Hepatocyte (in vitro differentiated cells): ENCODE data around the gene LATS1. TPM values are rescaled to one million over a fixed set of nuclear protein-coding genes. Genes with fewer than 3 reads are reported as not detected.

Experiments used
- DNase-seq: peaks from one replicate; pipeline ENCODE4 v3.0.0-alpha.2; 2016; ENCODE audit warnings: low spot score
- H2AFZ ChIP-seq: fragments of 200-600 bp; sonication (generic); 2 replicates; pipeline ENCODE4 v1.6.0; 2016; ENCODE audit warnings: antibody characterized with exemption, mild to moderate bottlenecking
- H3K27ac ChIP-seq: fragments of 200-600 bp; sonication (generic); 2 replicates; pipeline ENCODE4 v1.5.1; 2016; ENCODE audit warnings: mild to moderate bottlenecking
- H3K27me3 ChIP-seq: fragments of 200-600 bp; sonication (generic); 2 replicates; pipeline ENCODE4 v1.6.1; 2016
- H3K36me3 ChIP-seq: fragments of 200-600 bp; sonication (generic); replicated peaks from 2 replicates; pipeline ENCODE4 v1.5.1; 2016; ENCODE audit warnings: low read depth; ENCODE audit not compliant: insufficient read depth
- H3K4me1 ChIP-seq: fragments of 200-600 bp; sonication (generic); 2 replicates; pipeline ENCODE4 v1.5.1; 2016; ENCODE audit warnings: mild to moderate bottlenecking, moderate library complexity; ENCODE audit not compliant: insufficient read depth
- H3K4me2 ChIP-seq: fragments of 200-600 bp; sonication (generic); 2 replicates; pipeline ENCODE4 v1.6.0; 2016
- H3K4me3 ChIP-seq: fragments of 200-600 bp; sonication (generic); 2 replicates; pipeline ENCODE4 v1.5.1; 2016; ENCODE audit warnings: mild to moderate bottlenecking
- H3K79me2 ChIP-seq: fragments of 200-600 bp; sonication (generic); 2 replicates; pipeline ENCODE4 v1.6.0; 2017; ENCODE audit warnings: mild to moderate bottlenecking
- H3K9me2 ChIP-seq: fragments of 200-600 bp; sonication (generic); replicated peaks from 2 replicates; pipeline ENCODE4 v1.6.0; 2017; ENCODE audit warnings: mild to moderate bottlenecking; ENCODE audit not compliant: insufficient read depth
- H3K9me3 ChIP-seq: fragments of 200-600 bp; sonication (generic); 2 replicates; pipeline ENCODE4 v1.5.1; 2016; ENCODE audit warnings: low read depth, mild to moderate bottlenecking
- H4K20me1 ChIP-seq: fragments of 200-600 bp; sonication (generic); 2 replicates; pipeline ENCODE4 v1.6.0; 2016; ENCODE audit warnings: mild to moderate bottlenecking; ENCODE audit not compliant: insufficient read depth, poor library complexity, severe bottlenecking
- EZH2 ChIP-seq: fragments of 200-600 bp; sonication (generic); IDR thresholded peaks from 2 replicates; pipeline ENCODE4 v1.6.1; 2016; ENCODE audit warnings: antibody characterized with exemption, mild to moderate bottlenecking, borderline replicate concordance
- EZH2phosphoT487 ChIP-seq: fragments of 200-600 bp; sonication (generic); IDR thresholded peaks from one replicate; pipeline ENCODE4 v1.6.1; 2018; ENCODE audit warnings: antibody characterized with exemption, mild to moderate bottlenecking, low read depth, moderate library complexity; ENCODE audit not compliant: unreplicated experiment, severe bottlenecking
- WGBS: methylation state at CpG from one replicate; pipeline ENCODE4 v1.1.6; 2016; ENCODE audit warnings: low lambda C conversion rate; ENCODE audit errors: missing lambda C conversion rate; 5-methylcytosine and 5-hydroxymethylcytosine counted together
- polyA plus RNA-seq: library from polyadenylated mRNA; unstranded; fragments of >200 nt; fragmentation: Nextera tagmentation; extraction: Ambion mirVana; gene quantifications from 2 replicates; pipeline ENCODE4 v1.2.1, GENCODE V29; 2016
- total RNA-seq: library from RNA; depleted of rRNA; stranded (reverse); fragments of >200 nt; gene quantifications from 2 replicates; pipeline ENCODE4 v1.2.3, GENCODE V29; 2014
- TF ChIP-seq, protein P1 (sequence below): fragments of 200-600 bp; sonication (generic); IDR thresholded peaks from 2 replicates; pipeline ENCODE4 v1.5.1; 2016; ENCODE audit warnings: antibody characterized with exemption, mild to moderate bottlenecking; ENCODE audit not compliant: poor library complexity

Gene LATS1
- total and polyA plus RNA-seq, 2 experiments from 2014 or later: 6.6 to 26.2 TPM

DNA sequence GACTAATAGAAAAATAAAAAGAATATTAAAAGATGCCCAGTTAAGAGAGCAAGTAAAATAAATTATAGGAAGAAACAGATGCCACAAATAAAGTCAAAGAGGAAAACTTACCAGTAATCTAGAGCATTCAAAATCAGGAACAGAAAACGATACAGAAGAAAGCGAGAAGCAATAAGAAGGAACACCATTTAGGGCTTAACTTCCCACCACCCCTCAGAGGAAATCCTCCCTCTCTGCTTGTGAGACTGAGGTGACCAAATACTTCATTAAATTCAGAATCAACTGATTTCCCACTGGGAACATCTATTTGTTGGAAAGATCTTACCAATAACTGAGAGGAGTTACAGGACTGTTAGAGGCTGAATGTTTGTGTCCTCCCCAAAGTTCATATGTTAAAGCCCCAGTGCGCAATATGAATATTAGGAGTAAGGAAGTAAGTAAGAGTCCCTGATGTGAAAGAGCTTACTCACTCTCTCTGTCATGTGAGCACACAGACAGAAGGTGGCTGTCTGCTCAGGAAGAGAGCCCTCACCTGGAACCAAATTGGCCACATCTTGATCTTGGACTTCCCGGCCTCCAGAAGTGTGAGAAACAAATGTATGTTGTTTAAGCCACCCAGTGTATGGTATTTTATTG, 88.9 kb downstream of the LATS1 start:
- H3K4me1 ChIP-seq: no peaks in the 10 kb centered on the region
- no peak overlapping the region for H3K4me2 ChIP-seq
- no peak overlapping the region for H3K4me3 ChIP-seq
- no peaks in the 10 kb centered on the region for H3K79me2 ChIP-seq
- no peaks in the 10 kb centered on the region for H3K27me3 ChIP-seq
- no peaks in the 10 kb centered on the region for H4K20me1 ChIP-seq
- no peaks in the 10 kb centered on the region for H3K9me2 ChIP-seq
- H3K27ac ChIP-seq: no peak overlapping the region
- no peak overlapping the region for H2AFZ ChIP-seq
- H3K36me3 ChIP-seq: no peaks in the 10 kb centered on the region
- no peaks in the 10 kb centered on the region for H3K9me3 ChIP-seq
- no peak for DNase-seq
- TF ChIP-seq EZH2phosphoT487 (no peak), EZH2 (no peak)
- TF ChIP-seq, protein P1, sequence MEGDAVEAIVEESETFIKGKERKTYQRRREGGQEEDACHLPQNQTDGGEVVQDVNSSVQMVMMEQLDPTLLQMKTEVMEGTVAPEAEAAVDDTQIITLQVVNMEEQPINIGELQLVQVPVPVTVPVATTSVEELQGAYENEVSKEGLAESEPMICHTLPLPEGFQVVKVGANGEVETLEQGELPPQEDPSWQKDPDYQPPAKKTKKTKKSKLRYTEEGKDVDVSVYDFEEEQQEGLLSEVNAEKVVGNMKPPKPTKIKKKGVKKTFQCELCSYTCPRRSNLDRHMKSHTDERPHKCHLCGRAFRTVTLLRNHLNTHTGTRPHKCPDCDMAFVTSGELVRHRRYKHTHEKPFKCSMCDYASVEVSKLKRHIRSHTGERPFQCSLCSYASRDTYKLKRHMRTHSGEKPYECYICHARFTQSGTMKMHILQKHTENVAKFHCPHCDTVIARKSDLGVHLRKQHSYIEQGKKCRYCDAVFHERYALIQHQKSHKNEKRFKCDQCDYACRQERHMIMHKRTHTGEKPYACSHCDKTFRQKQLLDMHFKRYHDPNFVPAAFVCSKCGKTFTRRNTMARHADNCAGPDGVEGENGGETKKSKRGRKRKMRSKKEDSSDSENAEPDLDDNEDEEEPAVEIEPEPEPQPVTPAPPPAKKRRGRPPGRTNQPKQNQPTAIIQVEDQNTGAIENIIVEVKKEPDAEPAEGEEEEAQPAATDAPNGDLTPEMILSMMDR: no peak
- 97% methylated on average over 4 of the region's 4 CpGs for WGBS

DNA sequence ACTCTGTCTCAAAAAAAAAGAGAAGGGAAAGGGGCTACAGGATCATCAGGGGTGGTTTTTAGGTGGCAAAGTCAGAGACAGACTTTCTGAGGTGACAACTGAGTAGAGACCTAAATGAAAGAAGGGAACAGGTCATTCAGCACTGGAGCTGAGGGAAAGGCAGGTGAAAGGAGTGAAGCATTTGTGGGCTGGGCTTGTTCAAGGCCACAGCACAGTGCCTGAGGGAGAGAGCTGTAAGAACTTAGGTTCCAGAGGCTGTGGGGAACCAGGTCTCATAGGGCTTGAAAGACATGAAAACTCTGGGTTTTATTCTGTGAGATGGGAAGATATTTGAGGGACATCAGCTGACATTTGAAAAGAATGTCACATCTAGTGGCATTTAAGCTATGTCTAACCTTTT, 90.2 kb downstream of the LATS1 start:
- Histone ChIP-seq H3K4me3 (no peak overlapping the region), H3K27ac (no peak overlapping the region), H3K79me2 (no peaks in the 10 kb centered on the region), H3K9me3 (no peaks in the 10 kb centered on the region), H3K27me3 (no peaks in the 10 kb centered on the region), H3K36me3 (no peaks in the 10 kb centered on the region), H4K20me1 (no peaks in the 10 kb centered on the region), H3K4me2 (no peak overlapping the region), H3K4me1 (no peaks in the 10 kb centered on the region), H3K9me2 (no peaks in the 10 kb centered on the region), H2AFZ (no peak overlapping the region)
- DNase-seq: no peak
- TF ChIP-seq EZH2phosphoT487: no peak
- no peak for TF ChIP-seq EZH2
- TF ChIP-seq, protein P1: no peak

GRCh38 chr6:149615805-149616204, 102.1 kb downstream of the LATS1 start:
- DNase-seq: no peak
- WGBS: 73% methylated on average over 5 of the region's 5 CpGs
- no peaks in the 10 kb centered on the region for H3K36me3 ChIP-seq

More at GRCh38 chr6:149615805-149616204, 102.1 kb downstream of the LATS1 start:
- Histone ChIP-seq H3K9me3 (no peaks in the 10 kb centered on the region), H3K79me2 (peaks cover 2% of the 10 kb centered on the region), H3K27ac (no peak overlapping the region), H3K4me2 (no peak overlapping the region), H3K9me2 (no peaks in the 10 kb centered on the region), H4K20me1 (no peaks in the 10 kb centered on the region), H2AFZ (no peak overlapping the region), H3K4me3 (no peak overlapping the region), H3K27me3 (no peaks in the 10 kb centered on the region), H3K4me1 (no peaks in the 10 kb centered on the region)
- TF ChIP-seq, protein P1: no peak
- no peak for TF ChIP-seq EZH2
